GM21367 (cell line): ENCODE measurements around the gene DOK6.

ENCODE experiments used
- ATAC-seq: cut with Tn5 transposase; IDR thresholded peaks from one replicate; pipeline ENCODE4 v1.9.1; 2021; ENCODE audit not compliant: unreplicated experiment

The DOK6 gene

DNA sequence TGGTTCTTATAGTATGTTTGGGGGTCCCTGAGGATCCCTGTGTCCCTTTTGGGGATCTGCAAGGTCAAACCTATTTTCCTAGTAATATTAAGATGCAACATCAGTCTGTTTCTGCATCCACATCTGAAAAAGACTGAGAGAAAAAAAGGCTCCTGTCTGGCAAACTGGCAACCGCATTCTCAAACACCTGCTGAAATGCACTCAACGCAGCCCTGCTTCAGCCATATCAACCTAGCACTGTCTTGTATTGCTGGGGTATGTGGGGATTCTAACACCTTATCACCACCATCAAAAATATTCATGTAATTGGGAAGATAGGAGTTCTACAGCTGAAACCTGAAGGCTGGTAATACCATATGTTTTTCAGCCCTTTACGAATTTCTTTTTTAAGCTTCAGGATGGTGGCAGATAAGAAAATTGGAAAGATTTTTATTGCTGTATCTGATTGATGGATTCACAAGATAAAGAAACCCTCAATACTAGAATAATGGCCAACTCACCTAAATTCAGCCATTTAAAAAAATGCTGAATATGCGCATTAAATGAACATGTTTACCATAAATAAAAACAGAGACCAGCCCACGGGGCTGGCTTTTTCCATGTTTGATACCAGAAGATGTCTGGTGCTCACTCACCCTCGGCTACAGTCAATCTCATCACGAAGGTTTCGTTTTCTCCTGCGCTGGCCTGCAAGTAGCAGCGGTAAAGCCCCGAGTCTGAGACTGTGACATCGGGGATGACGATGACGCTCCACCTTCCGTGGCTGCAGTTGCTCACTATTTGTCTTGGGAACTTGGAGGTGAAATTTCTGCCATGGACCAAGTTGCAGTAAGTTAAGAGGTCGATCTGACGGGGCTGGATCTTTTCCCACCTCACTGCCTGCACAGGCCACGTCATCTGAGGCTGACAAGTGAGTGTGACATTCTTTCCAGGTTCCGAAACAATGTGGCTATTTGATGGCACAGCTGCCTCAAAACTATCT lies 494.7 kb downstream of the DOK6 start:
- no peak for ATAC-seq

DNA sequence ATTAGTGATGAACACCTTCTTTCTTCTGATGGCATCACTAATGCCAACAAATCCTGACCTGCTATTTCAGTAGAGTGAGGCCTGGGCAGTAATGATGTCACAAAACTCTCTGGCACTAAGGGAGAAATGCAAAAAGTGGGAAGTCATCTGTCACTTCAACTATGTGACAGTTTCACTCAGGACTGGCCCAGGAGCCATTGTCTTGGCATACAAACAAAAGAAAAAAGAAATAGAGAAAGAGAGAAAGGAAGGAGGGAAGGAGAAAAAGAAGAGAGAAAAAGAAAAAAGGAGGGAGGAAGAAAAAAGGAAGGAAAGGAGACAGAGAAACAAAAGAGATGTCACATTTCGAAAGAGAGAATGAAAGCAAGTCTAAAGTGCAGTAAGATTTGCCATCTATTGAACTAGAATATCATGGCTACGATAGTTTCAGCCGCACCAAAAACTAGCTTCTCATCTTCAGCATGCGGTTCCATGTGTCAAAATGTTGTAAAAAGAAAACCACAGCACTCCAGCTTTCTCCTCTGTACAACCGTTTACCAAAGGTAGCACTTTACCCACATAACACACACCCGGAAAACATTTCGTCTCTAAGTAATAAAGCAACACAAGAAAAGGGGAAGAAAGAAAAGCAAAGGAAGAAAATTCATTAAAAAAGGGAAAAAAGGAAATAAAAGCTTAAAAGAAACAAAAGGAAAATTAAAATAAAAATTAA lies 496.9 kb downstream of the DOK6 start:
- no peak for ATAC-seq

DNA sequence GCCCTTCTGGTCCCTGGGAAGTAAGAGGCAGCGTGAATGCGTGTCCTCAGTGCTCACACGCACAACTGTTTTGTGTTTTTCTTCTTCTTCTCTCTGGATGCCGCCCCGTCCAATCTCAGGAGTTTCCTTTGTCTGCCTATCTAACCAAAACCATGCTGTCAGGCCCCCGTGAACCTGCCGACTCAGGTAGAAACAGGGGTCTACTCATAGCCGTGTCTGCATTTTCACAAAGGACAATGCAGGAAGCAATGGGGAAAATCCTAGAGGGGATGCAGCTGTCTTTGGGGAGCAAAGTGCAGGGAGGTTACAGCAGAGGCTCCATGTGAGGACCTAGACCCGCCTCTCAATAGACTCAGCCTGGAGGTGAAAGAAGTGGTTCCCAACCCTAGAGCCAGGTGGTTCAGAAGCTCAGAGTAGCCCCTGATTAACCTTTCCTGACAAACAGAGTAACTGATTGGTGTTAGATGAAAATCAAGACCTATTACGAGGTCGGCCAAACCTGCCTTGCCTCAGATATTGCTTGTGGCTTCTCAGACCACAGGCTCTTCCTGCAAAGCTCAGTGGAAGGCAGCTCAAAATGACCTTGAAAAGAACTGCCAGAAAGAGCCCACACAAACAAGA lies 497.7 kb downstream of the DOK6 start:
- peak; percentile 42 for ATAC-seq
